H1 (cell line): ENCODE results near the gene PHACTR2. TPM values are rescaled to one million over a fixed set of nuclear protein-coding genes. Genes with fewer than 3 reads are reported as not detected.

Source experiments
- CTCF ChIA-PET: fragments of 300-600 bp; sonication (Branson Sonifier 250); formaldehyde crosslinking; loops from one replicate; lab custom pipeline; 2021; ENCODE audit not compliant: partially characterized antibody; lab: Charles Lee
- POLR2A ChIA-PET: fragments of 300-600 bp; sonication (Branson Sonifier 250); formaldehyde crosslinking; loops from one replicate; lab custom pipeline; 2021; ENCODE audit warnings: inconsistent platforms; ENCODE audit not compliant: partially characterized antibody; lab: Charles Lee
- DNase-seq, 2 experiments: peaks; one replicate each; pipeline versions ENCODE4 v3.0.0 to v3.0.0-alpha.2; 2010 to 2022; ENCODE audit warnings: low spot score in 2 of 2, low read depth in 1 of 2, mixed read lengths in 1 of 2
- FAIRE-seq: peaks from 2 replicates; lab custom pipeline; 2011; peaks lifted over from hg19 to GRCh38; lab: Jason Lieb, UNC
- H2AFZ ChIP-seq: 2 replicates; pipeline ENCODE4 v1.8.1; 2012; ENCODE audit warnings: low read length, inconsistent platforms
- H2AK5ac ChIP-seq: 2 replicates; pipeline ENCODE4 v1.6.1; 2013; ENCODE audit warnings: low read depth, low read length
- H2BK120ac ChIP-seq: replicated peaks from 2 replicates; pipeline ENCODE3; 2013; ENCODE audit warnings: low read depth, low read length, inconsistent platforms
- H2BK12ac ChIP-seq: 2 replicates; pipeline ENCODE4 v1.6.1; 2013; ENCODE audit warnings: low read depth, low read length
- H2BK15ac ChIP-seq: 2 replicates; pipeline ENCODE4 v1.6.1; 2013; ENCODE audit warnings: low read length
- H2BK20ac ChIP-seq: 2 replicates; pipeline ENCODE4 v1.6.1; 2013; ENCODE audit warnings: low read length
- H2BK5ac ChIP-seq: 2 replicates; pipeline ENCODE4 v1.6.1; 2013; ENCODE audit warnings: low read depth, low read length
- H3K14ac ChIP-seq: 2 replicates; pipeline ENCODE4 v1.6.1; 2013; ENCODE audit warnings: inconsistent platforms; ENCODE audit not compliant: insufficient read length
- H3K18ac ChIP-seq: 2 replicates; pipeline ENCODE4 v1.6.1; 2013; ENCODE audit warnings: low read length; ENCODE audit errors: extremely low read depth
- H3K23ac ChIP-seq: 2 replicates; pipeline ENCODE4 v1.6.1; 2013; ENCODE audit warnings: inconsistent platforms; ENCODE audit not compliant: insufficient read length
- H3K23me2 ChIP-seq: 2 replicates; pipeline ENCODE4 v1.6.1; 2013; ENCODE audit warnings: low read depth, low read length
- H3K27ac ChIP-seq: 2 replicates; pipeline ENCODE4 v1.6.1; 2011; ENCODE audit warnings: low read depth, low read length, inconsistent platforms
- H3K27me3 ChIP-seq, 4 experiments: replicated peaks in 1 of 4; 1 replicate in 1 of 4; 2 replicates in 3 of 4; pipeline versions ENCODE4 v1.6.1 to v1.8.1; 2011 to 2013; ENCODE audit warnings: low read length in 3 of 4, mild to moderate bottlenecking in 3 of 4, inconsistent platforms in 2 of 4, mixed read lengths in 2 of 4, moderate library complexity in 1 of 4; ENCODE audit not compliant: control insufficient read depth in 3 of 4, insufficient read depth in 3 of 4; ENCODE audit errors: extremely low read depth in 1 of 4
- H3K36me3 ChIP-seq, 4 experiments: 2 replicates each; pipeline versions ENCODE4 v1.6.1 to v1.8.1; 2011 to 2013; ENCODE audit warnings: mild to moderate bottlenecking in 4 of 4, low read length in 3 of 4, moderate library complexity in 2 of 4, control low read depth in 1 of 4, inconsistent platforms in 1 of 4; ENCODE audit not compliant: insufficient read depth in 4 of 4, control insufficient read depth in 2 of 4
- H3K4ac ChIP-seq: replicated peaks from 2 replicates; pipeline ENCODE3; 2013; ENCODE audit warnings: low read length, low read depth, mixed read lengths, inconsistent platforms; ENCODE audit not compliant: insufficient read length
- H3K4me1 ChIP-seq, 4 experiments: replicated peaks in 1 of 4; 1 replicate in 1 of 4; 2 replicates in 3 of 4; pipeline versions ENCODE4 v1.6.1 to v1.8.1; 2011 to 2013; ENCODE audit warnings: low read length in 3 of 4, inconsistent platforms in 2 of 4, mixed read lengths in 1 of 4; ENCODE audit not compliant: insufficient read depth in 4 of 4, control insufficient read depth in 3 of 4
- H3K4me2 ChIP-seq, 2 experiments: 2 replicates each; pipeline versions ENCODE4 v1.6.1 to v1.8.1; 2011 to 2013; ENCODE audit warnings: low read depth in 2 of 2, low read length in 2 of 2, control low read depth in 1 of 2, inconsistent platforms in 1 of 2, mild to moderate bottlenecking in 1 of 2; ENCODE audit not compliant: insufficient read depth in 1 of 2
- H3K4me3 ChIP-seq, 4 experiments: fragments of 200-600, 300-600 bp in 1 of 4; sonication (generic), shearing (Covaris generic), sonication (Bioruptor Twin) in 1 of 4; 2 replicates each; pipeline versions ENCODE4 v1.5.1 to v1.8.1; 2011 to 2016; ENCODE audit warnings: low read length in 4 of 4, low read depth in 3 of 4, control low read depth in 2 of 4, inconsistent platforms in 2 of 4, mild to moderate bottlenecking in 2 of 4, mixed read lengths in 1 of 4, moderate library complexity in 1 of 4; ENCODE audit not compliant: insufficient read depth in 2 of 4; ENCODE audit errors: extremely low read depth in 1 of 4
- H3K56ac ChIP-seq: replicated peaks from 2 replicates; pipeline ENCODE3; 2013; ENCODE audit warnings: low read depth, mild to moderate bottlenecking, mixed read lengths, low read length, inconsistent platforms; ENCODE audit not compliant: insufficient read length
- H3K79me1 ChIP-seq: 2 replicates; pipeline ENCODE4 v1.6.1; 2013; ENCODE audit warnings: low read depth, low read length, control low read depth
- H3K79me2 ChIP-seq, 2 experiments: 2 replicates each; pipeline versions ENCODE4 v1.6.1 to v1.8.1; 2012 to 2013; ENCODE audit warnings: low read length in 2 of 2, mild to moderate bottlenecking in 2 of 2, inconsistent platforms in 1 of 2; ENCODE audit not compliant: insufficient read depth in 2 of 2, control insufficient read depth in 1 of 2
- H3K9ac ChIP-seq, 4 experiments: replicated peaks in 1 of 4; 1 replicate in 1 of 4; 2 replicates in 3 of 4; pipeline versions ENCODE4 v1.6.1 to v1.8.1; 2011 to 2013; ENCODE audit warnings: low read depth in 3 of 4, low read length in 3 of 4, control low read depth in 2 of 4, mild to moderate bottlenecking in 2 of 4, moderate library complexity in 2 of 4, inconsistent platforms in 1 of 4; ENCODE audit errors: extremely low read depth in 1 of 4
- H3K9me3 ChIP-seq, 2 experiments: 2 replicates each; pipeline versions ENCODE4 v1.6.1 to v1.8.1; 2012 to 2013; ENCODE audit warnings: mild to moderate bottlenecking in 2 of 2, moderate library complexity in 2 of 2, control low read depth in 1 of 2, inconsistent platforms in 1 of 2, low read depth in 1 of 2, low read length in 1 of 2, mixed read lengths in 1 of 2; ENCODE audit not compliant: insufficient read depth in 2 of 2
- H4K20me1 ChIP-seq, 2 experiments: replicated peaks in 1 of 2; 2 replicates each; pipeline versions ENCODE3 to v1.8.1; 2011 to 2013; ENCODE audit warnings: inconsistent platforms in 2 of 2, low read length in 2 of 2, mild to moderate bottlenecking in 1 of 2; ENCODE audit not compliant: insufficient read depth in 2 of 2, control insufficient read depth in 1 of 2
- H4K5ac ChIP-seq: 2 replicates; pipeline ENCODE4 v1.6.1; 2013; ENCODE audit warnings: low read length, low read depth, mixed read lengths, inconsistent platforms; ENCODE audit not compliant: insufficient read length
- H4K8ac ChIP-seq: 2 replicates; pipeline ENCODE4 v1.8.0; 2013; ENCODE audit warnings: mild to moderate bottlenecking, moderate library complexity, low read length, inconsistent platforms; ENCODE audit not compliant: insufficient read depth; ENCODE audit errors: extremely low read depth
- H4K91ac ChIP-seq: replicated peaks from 2 replicates; pipeline ENCODE3; 2013; ENCODE audit warnings: low read length, mixed read lengths, inconsistent platforms; ENCODE audit not compliant: insufficient read length
- ATF2 ChIP-seq: IDR thresholded peaks from 2 replicates; pipeline ENCODE4 v1.6.1; 2012; ENCODE audit warnings: low read length, inconsistent platforms
- CBX5 ChIP-seq: fragments of 300-800, 300-1000 bp; sonication (generic); IDR thresholded peaks from 2 replicates; pipeline ENCODE4 v1.7.1; 2016; ENCODE audit warnings: antibody characterized with exemption, low read length, low read depth
- EP300 ChIP-seq, 2 experiments: IDR thresholded peaks; 1 replicate in 1 of 2; 2 replicates in 1 of 2; pipeline ENCODE4 v1.6.1; 2011 to 2012; ENCODE audit warnings: low read depth in 2 of 2, low read length in 2 of 2, mild to moderate bottlenecking in 2 of 2, borderline replicate concordance in 1 of 2, inconsistent platforms in 1 of 2, moderate library complexity in 1 of 2
- GABPA ChIP-seq: IDR thresholded peaks from 2 replicates; pipeline ENCODE4 v1.6.1; 2011; ENCODE audit warnings: mild to moderate bottlenecking, low read length, moderate library complexity, borderline replicate concordance; ENCODE audit not compliant: insufficient read depth
- JUND ChIP-seq: IDR thresholded peaks from 2 replicates; pipeline ENCODE4 v1.6.1; 2011; ENCODE audit warnings: mild to moderate bottlenecking, improper control_type of control experiment, low read length
- SRF ChIP-seq: IDR thresholded peaks from 2 replicates; pipeline ENCODE4 v1.6.1; 2011; ENCODE audit warnings: mild to moderate bottlenecking, low read depth, low read length, moderate library complexity
- TAF7 ChIP-seq: optimal IDR thresholded peaks from 2 replicates; pipeline ENCODE3; 2011; ENCODE audit warnings: low read depth, mild to moderate bottlenecking, inconsistent platforms, low read length, moderate library complexity, borderline replicate concordance
- USF2 ChIP-seq: IDR thresholded peaks from 2 replicates; pipeline ENCODE4 v1.6.1; 2011; ENCODE audit warnings: low read length, improper control_type of control experiment
- WGBS, 2 experiments: shearing (Covaris generic) in 1 of 2; methylation state at CpG; one replicate each; pipeline versions ENCODE4 v1.1.6 to v1.1.7; 2013 to 2015; ENCODE audit warnings: low lambda C conversion rate in 2 of 2, mixed read lengths in 2 of 2, inconsistent platforms in 1 of 2, low coverage in 1 of 2, missing lambda C conversion rate in 1 of 2; ENCODE audit not compliant: insufficient replicate concordance in 2 of 2, insufficient coverage in 1 of 2, insufficient read length in 1 of 2; ENCODE audit errors: extremely low coverage in 1 of 2, missing lambda C conversion rate in 1 of 2; 5-methylcytosine and 5-hydroxymethylcytosine counted together
- polyA plus RNA-seq, 7 experiments: library from polyadenylated mRNA; depleted of rRNA in 3 of 7; stranded (reverse) in 5 of 7; unstranded in 2 of 7; fragments of >200 nt in 5 of 7; fragments of 200-250 nt in 2 of 7; gene quantifications; 1 replicate in 5 of 7; 2 replicates in 1 of 7; 4 replicates in 1 of 7; pipeline versions ENCODE4 v1.2.1 to v1.2.3, GENCODE V29; 2011 to 2013; ENCODE audit warnings: missing spikeins in 2 of 7, mixed read lengths in 2 of 7
- total RNA-seq: library from RNA; stranded (reverse); fragmentation: NEBNext Ultra II Directional; extraction: Animal tissue kit (Norgen Biotek cat#: 25700); gene quantifications from 2 replicates; pipeline ENCODE4 v1.2.1, GENCODE V29; 2021

PHACTR2 gene
- total and polyA plus RNA-seq, 2 of the 8 experiments (the other 6 are each of a cell fraction or from before 2014, with no cell fraction given) = 16.9 to 131 TPM

- Histone ChIP-seq H3K27ac (no peak overlapping the region), H3K4me3 (no peak overlapping the region), H4K91ac (no peak overlapping the region), H3K23ac (no peak overlapping the region), H3K18ac (no peak overlapping the region), H4K5ac (no peak overlapping the region), H2BK15ac (no peak overlapping the region), H3K14ac (no peak overlapping the region), H2BK5ac (no peak overlapping the region), H3K36me3 (peaks cover 5 to 70% (median 35%) of the 10 kb centered on the region in 4 experiments), H3K4ac (no peak overlapping the region), H3K79me1 (no peaks in the 10 kb centered on the region), H4K8ac (no peak overlapping the region), H3K79me2 (no peaks in the 10 kb centered on the region), H3K9ac (no peak overlapping the region), H2AFZ (no peak overlapping the region), H2BK120ac (no peak overlapping the region), H3K23me2 (no peaks in the 10 kb centered on the region), H2BK12ac (no peak overlapping the region), H2BK20ac (no peak overlapping the region), H3K4me1 (no peaks in the 10 kb centered on the region), H3K9me3 (no peaks in the 10 kb centered on the region), H4K20me1 (no peaks in the 10 kb centered on the region), H2AK5ac (no peak overlapping the region), H3K27me3 (no peaks in the 10 kb centered on the region), H3K4me2 (no peak overlapping the region), H3K56ac (no peak overlapping the region)
- DNase-seq = no peak
- ChIA-PET CTCF (interaction anchor here (0.8 to 1.4 kb wide), 3 partner anchors 10 to 57 kb away, joined by 3 read pairs; no protein-coding TSS in a partner anchor), POLR2A (interaction anchor here (1.2 to 1.5 kb wide), 2 partner anchors 10 to 71 kb away, joined by 3 to 6 read pairs; partner anchors contain the start of gene LTV1)
- FAIRE-seq = no peak
- 92% methylated on average over 16 of the region's 16 CpGs; no CpG with 5 or more reads in 1 of the 2 experiments for WGBS, 2 experiments
- TF ChIP-seq GABPA (no peak), SRF (no peak), ATF2 (no peak), USF2 (no peak), JUND (no peak), CBX5 (no peak), TAF7 (no peak), EP300 (IDR thresholded peaks at IDR 0.05; ENCODE audit: borderline replicate concordance in 1 of 2, low read depth in 2 of 2, low read length in 2 of 2) (no peak)
Measured at GRCh38 chr6:143772116-143773086, 94.6 kb downstream of the PHACTR2 start.
